Activated naive CD4-positive, alpha-beta T cell treated with anti-CD3 and anti-CD28 coated beads, Interleukin-2, amount 50 U/mL, for 16 hours (primary cell): ENCODE results near the gene MAP6.

ENCODE experiments used
- DNase-seq: peaks from one replicate; pipeline ENCODE4 v3.0.0-alpha.2; 2020

The MAP6 gene

DNA sequence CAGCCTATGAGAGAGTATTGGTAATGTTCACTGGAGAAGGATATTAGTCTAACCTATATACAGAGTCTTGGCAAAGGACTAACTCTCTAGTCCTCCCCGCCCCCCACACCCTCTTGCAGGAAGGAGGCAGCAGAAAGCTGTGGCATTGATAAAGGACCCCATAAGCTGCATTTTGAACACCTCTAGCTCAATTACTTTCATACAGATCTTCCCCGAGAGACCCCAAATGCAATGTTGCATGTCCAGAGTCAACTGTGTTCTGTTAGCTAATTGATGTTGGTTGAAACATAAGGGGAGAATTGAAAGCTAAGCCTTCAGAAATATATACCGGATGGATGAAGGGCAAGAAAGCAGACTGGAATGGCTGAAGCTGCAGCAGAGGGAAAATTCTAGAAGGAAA lies 2.8 kb downstream of the MAP6 start:
- no peak for DNase-seq

GRCh38 chr11:75665126-75665525 lies 3.7 kb downstream of the MAP6 start:
- no peak for DNase-seq

DNA sequence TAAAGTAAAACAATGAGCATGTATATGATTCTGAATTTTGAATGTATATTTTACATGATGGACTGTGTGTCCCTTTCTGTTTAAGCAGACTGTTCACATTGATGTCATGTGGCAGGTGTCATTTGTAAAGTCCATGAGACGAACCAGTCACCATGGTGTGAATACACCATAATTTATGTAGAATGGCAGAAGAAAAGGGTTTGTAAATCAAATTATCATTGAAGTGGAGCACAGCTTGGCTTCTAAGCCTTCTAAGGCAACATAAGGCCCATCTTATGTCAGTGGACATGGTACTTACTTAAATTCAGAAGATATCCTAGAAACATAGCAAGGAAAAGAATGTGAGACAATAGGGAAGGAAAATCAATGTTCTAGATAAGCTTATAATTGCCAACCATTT lies 4.4 kb downstream of the MAP6 start:
- DNase-seq: no peak

DNA sequence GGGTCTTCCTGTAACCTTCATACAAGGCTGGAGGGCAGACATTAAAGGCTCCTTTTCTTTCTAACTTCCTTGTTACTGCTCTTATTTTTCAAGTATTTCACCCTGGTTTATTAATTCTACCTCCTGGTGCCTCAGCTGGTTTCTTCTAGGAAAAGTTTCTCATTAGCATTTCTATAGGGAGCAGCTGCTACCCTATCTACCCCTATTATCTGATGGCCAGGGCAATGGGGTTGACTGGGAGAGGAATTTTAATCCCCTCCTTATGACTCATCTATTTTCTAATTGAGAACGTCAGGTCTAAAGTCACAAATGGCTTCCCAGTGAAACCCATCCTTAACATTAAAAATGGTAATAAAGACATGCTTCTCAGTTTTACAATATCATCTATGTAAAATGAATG lies 5.0 kb downstream of the MAP6 start:
- no peak for DNase-seq

DNA sequence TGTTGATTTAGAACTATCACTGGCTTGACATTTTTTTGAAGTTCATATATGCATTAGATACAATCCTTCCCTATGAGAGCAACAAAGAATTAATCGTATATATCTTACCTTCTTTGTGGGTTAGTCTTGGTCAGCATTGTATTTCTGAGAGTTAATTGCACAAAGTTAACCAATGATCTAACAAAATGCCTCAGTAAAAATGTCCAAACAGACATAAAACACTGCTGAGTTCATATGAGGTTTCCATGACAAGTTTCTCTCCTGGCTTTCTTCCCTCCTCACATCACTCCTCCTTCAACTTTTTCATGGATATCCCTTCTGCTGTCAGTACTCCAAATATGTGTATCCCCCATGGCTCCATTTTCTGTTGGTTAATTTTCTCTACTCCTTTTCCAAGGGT lies 9.0 kb downstream of the MAP6 start:
- no peak for DNase-seq

DNA sequence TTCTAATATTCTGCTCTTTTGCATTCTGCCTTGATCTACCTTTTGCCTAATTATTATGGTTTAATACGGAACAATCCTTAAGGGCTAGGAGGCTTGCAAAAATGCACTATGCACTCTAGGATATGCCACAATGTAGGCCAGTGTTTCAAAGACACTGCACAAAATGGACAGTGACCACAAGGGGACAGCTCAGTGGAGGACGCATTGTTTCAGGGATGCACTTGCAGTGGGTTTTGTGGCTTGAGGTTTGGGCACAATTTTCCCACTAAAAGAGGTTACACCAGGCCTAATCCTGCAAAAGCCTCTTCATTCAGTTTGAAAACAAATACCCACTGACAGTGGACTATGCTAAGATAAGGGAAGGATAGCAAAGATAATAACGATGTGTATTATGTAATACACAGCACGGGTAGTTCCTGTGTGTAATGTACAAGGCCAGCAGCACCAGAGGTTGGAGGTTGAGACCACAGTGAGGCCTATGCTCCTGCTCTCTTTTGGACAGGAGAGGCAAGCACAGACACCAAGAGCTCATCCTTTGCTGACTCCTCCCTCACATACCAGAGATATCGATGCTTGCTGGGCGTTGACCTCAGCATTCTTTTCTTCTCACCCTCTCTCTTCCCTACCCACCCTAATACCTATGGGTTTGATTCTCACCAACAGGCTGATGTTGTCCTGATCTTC lies 12.7 kb downstream of the MAP6 start:
- no peak for DNase-seq

- no peak for DNase-seq
These were observed 13.2 kb downstream of the MAP6 start for GRCh38 chr11:75655605-75656004.

DNA sequence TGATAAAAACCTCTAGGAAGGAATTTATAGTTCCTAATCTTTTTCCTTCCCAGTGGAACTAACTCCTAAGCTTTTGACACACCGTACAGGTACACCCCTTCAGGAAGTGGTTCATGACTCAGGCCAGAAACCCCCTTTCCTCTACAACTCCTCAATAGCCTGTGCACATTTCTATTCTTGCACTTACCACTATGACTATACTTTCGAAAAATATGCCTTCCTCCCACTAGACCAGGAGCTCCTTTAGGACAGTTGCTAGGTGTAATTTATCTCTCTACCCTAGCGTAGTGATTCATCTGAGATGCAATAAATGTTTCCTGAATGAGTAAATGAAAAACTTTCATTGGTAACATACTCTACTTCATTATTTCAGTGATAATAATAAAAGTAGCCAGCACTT lies 14.5 kb downstream of the MAP6 start:
- no peak for DNase-seq

DNA sequence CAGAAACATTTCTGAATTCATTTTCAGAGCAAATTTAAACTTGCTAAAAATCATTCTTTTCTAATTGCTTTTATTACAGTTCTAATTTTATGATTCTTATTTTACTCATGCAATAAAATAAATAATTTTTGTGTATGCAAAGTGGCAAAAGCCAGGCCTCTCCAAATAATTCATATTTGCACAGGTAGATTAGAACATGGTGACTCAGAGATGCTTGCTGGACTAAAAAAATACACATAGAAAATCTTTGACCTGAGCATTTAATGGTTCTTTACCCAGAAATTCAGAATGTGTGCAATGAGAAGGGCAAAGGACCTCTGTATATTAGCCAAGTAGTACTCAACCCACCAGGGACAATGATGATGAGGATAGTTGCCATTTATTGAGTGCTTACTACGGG lies 15.3 kb downstream of the MAP6 start:
- DNase-seq: no peak

- DNase-seq: no peak
These were observed 15.9 kb downstream of the MAP6 start for GRCh38 chr11:75652936-75653335.

- DNase-seq: no peak
These were observed 17.6 kb downstream of the MAP6 start for GRCh38 chr11:75651218-75651617.

GRCh38 chr11:75650167-75650723 lies 18.6 kb downstream of the MAP6 start:
- DNase-seq: no peak

DNA sequence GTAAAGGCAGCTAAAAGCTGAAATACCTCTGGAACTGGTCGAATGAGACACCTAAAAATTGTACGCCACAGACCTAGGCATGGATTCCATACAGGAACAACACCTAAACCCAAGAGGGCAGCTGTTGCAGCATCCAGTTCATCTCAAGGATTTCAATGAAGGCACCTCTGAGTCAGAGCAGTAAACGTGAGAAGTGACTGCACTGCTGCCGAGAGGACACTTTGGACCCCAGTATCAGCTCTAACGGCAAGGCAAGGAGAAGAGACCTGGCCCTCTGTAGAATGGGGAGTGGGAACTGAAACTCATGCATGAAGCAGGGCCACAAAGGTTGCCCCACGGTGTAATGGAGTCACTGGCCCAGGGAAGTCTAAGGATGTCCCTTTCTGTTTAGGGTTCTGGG lies 23.9 kb downstream of the MAP6 start:
- DNase-seq: no peak

DNA sequence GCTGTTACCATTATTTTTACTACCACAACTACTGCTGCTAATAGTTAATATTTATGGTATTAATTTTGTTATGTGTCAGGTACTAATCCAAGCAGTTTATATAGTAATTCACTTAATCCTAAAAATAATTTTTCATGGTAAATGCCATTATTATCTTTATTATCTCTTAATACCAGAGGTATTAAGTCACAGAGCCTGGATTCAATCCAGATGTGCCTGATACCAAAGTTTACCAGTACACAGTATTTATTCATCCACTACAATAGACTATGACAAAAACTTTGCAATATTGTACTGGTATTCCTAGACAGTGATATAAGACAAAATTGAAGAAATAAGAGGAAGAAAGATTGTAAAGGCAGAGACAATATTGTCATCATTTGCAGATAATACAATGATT lies 24.5 kb downstream of the MAP6 start:
- no peak for DNase-seq

GRCh38 chr11:75642402-75643113 lies 26.3 kb downstream of the MAP6 start:
- no peak for DNase-seq

GRCh38 chr11:75639762-75640181 lies 29.1 kb downstream of the MAP6 start:
- no peak for DNase-seq

- no peak for DNase-seq
These were observed 30.8 kb downstream of the MAP6 start for GRCh38 chr11:75637998-75638397.

DNA sequence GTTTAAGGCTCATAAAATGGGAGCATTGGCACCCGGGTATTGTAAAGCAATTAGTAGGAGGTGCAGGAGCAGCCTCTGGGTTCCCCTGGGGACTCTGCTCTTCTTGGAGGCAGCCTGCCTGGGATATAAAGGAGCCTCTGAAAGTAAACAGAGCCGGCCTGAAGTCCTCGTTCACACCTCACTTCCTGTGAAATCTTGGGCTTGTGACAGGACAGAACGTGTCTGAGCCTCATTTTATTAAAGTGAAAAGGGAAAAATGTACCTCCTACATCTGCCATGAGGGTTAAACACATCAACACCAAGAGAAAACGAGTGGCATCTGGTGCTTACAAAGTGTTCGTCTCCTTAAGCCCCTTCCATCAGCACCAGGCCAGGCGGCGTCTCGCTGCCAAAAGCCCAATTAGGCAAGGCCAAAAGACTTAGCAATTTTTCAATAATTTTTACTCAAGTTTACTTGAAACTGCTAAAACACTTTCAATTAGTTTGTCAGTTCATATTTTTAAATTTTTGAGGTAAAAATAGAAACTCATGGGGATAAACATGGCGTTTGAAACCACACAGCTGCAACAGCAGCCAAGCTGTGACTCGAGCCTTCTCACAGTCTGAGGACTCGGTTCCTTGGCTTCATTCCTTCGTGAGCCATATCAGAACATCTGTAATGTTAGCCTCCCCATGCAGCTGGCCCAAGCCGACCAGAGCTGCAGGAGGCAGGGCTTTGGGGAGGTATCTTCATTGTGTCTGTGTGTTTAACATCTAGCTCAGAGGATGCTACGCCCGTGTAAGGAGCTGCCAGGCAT lies 33.6 kb downstream of the MAP6 start:
- DNase-seq: no peak

DNA sequence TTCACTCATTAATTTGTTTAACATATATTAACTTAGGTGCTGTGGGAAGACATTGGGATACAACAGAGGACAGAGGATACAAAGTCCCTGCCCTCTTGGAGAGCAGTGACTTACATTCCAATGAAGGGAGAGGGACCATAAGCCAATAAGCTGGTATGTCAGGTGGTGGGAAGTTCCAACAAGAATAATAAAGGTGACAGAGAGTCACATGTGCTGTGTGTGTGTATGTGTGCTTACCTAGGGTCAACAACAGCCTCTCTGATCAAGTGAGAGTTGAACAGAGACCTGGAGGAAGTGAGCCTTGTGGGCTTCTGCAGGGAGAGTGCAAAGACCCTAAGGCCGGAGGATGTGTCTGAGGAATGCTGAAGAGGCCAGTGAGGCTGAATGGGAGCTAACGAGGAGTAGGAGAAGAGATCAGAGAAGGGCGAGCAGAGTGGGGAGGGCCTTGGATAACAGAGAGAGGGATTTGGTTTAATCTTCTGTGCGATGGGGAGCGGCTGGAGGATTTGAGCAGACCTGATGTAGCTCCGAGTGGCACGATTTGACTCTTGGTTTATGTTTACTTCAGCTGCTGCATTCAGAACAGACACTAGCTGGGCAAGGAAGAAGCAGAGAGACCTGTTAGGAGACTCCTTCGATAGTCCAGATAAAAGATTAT lies 35.3 kb downstream of the MAP6 start:
- DNase-seq: no peak

DNA sequence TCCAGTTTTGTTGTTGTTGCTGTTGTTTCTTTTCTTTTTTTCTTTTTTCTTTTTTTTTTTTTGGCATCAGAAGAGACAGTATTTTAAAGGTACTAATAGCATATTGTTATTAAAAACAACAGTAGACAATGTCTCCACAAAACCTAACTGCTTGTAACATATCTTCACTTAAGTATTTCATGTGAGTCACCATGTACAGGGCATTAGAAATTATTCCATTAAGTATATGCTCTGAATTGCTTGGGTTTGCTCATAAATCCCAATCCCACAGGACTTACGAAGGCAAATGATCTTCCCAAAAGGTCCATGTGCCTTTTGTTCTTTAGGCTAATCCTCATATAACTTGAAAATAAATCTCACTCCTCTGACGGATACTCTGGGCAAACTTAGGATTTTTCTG lies 35.9 kb downstream of the MAP6 start:
- DNase-seq: no peak

- no peak for DNase-seq
These were observed 36.4 kb downstream of the MAP6 start for GRCh38 chr11:75632450-75632849.

DNA sequence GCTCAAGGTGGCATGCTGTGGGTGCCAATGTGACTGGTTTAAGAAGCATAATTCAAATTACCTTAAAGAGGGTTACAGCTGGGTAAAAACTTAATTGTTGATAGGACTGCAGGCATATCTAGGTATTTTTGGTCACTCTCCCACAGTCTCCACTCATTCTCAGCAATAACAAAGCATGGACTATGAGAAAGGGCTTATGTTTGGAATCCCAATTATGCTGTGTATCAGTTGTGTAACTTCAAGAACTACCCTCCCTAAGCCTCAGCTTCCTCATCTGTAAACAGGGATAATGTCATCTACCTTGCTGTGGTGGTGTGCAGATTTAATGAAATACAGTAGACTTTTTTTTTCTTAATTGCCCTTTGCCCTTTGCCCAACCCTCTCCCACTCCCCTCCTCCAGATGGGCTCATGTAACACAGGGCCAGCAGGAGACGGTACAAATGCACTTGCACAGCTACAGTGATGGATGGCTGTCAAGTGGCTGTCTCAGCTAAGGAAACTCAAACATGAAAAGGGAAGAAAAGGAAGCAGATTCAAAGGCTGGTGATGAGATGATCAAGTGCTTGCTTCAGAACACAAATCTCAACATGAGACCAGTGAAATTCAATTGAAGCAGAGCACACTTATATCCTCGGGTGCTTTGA lies 37.6 kb downstream of the MAP6 start:
- DNase-seq: no peak
